AG04450 (cell line): ENCODE results near the gene SYPL1. TPM values are rescaled to one million over a fixed set of nuclear protein-coding genes. Genes with fewer than 3 reads are reported as not detected.

Source experiments
- CTCF ChIA-PET: fragments of 300-600, 350-600 bp; formaldehyde crosslinking; extraction: SDS; loops from one replicate; lab custom pipeline; 2022; ENCODE audit warnings: antibody characterized with exemption, inconsistent platforms; lab: Charles Lee
- POLR2A ChIA-PET: fragments of 350-600 bp; formaldehyde crosslinking; extraction: SDS; loops from one replicate; lab custom pipeline; 2021; ENCODE audit warnings: antibody characterized with exemption, inconsistent platforms; lab: Yijun Ruan, JAX
- DNase-seq: peaks from one replicate; pipeline ENCODE4 v3.0.0-alpha.2; 2011; ENCODE audit warnings: low read depth, low spot score
- H3K27ac ChIP-seq: one replicate; pipeline ENCODE4 v1.5.1; 2012; ENCODE audit warnings: low read depth, low read length, control low read depth
- H3K27me3 ChIP-seq: one replicate; pipeline ENCODE4 v1.6.0; 2012; ENCODE audit warnings: low read length; ENCODE audit not compliant: control insufficient read depth, insufficient read depth
- H3K4me3 ChIP-seq: 2 replicates; pipeline ENCODE4 v1.5.1; 2011; ENCODE audit warnings: mild to moderate bottlenecking, low read depth, low read length, control low read depth
- H3K9me3 ChIP-seq: 2 replicates; pipeline ENCODE4 v1.5.1; 2012; ENCODE audit warnings: low read length; ENCODE audit not compliant: control insufficient read depth, insufficient read depth
- polyA plus RNA-seq: library from polyadenylated mRNA; depleted of rRNA; stranded (reverse); fragments of >200 nt; gene quantifications from 2 replicates; pipeline ENCODE4 v1.2.3, GENCODE V29; 2011
- TF ChIP-seq, protein P1 (sequence below): IDR thresholded peaks from 2 replicates; pipeline ENCODE4 v1.5.1; 2011; ENCODE audit warnings: low read depth, low read length, control low read depth, inconsistent platforms

Gene SYPL1
- polyA plus RNA-seq, 1 experiment = 84.7 TPM

DNA sequence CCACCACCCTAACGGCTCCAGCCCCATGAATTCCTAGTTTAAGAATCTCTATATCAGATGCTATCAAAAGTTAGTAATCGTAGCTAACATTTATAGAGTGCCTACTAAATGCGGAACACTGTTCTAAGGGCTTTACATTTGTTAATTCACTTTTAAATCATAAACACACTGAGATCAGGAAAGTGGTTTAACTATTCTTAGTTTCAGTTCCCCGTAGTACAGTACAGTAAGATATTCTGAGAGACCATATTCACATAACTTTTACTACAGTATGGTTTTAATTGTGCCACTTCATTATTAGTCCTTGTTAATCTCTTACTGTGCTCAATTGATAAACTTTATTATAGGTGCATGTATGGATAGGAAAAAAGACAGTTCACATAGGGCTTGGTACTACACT lies 22.5 kb downstream of the SYPL1 start:
- no peak for DNase-seq
- Histone ChIP-seq H3K4me3 (no peak overlapping the region), H3K27ac (no peak overlapping the region), H3K27me3 (no peaks in the 10 kb centered on the region), H3K9me3 (no peaks in the 10 kb centered on the region)
- TF ChIP-seq, protein P1, sequence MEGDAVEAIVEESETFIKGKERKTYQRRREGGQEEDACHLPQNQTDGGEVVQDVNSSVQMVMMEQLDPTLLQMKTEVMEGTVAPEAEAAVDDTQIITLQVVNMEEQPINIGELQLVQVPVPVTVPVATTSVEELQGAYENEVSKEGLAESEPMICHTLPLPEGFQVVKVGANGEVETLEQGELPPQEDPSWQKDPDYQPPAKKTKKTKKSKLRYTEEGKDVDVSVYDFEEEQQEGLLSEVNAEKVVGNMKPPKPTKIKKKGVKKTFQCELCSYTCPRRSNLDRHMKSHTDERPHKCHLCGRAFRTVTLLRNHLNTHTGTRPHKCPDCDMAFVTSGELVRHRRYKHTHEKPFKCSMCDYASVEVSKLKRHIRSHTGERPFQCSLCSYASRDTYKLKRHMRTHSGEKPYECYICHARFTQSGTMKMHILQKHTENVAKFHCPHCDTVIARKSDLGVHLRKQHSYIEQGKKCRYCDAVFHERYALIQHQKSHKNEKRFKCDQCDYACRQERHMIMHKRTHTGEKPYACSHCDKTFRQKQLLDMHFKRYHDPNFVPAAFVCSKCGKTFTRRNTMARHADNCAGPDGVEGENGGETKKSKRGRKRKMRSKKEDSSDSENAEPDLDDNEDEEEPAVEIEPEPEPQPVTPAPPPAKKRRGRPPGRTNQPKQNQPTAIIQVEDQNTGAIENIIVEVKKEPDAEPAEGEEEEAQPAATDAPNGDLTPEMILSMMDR = no peak
- CTCF ChIA-PET = interaction anchor here (1.1 kb wide), 1 partner anchor 25 kb away, joined by 4 read pairs; no protein-coding TSS in a partner anchor
- POLR2A ChIA-PET = no interaction called here

DNA sequence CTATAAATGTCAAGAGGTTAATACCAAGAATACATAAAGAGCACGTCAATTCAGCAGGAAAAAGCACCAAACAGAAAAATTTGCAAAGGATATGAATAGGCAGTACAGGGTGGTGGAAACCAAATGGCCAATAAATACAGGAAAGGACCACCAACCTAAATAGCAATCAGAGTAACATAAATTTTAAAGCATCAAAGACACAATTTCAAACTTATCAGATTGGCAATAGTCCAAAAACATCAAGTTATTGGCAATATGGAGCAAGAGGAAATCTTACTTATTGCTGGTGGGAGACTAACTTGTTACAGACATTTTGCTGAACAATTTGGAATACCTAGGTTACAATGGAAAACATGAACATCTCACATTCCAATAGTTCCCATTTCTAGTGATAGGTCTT lies 24.1 kb downstream of the SYPL1 start:
- Histone ChIP-seq H3K27me3 (no peaks in the 10 kb centered on the region), H3K9me3 (no peaks in the 10 kb centered on the region), H3K4me3 (no peak overlapping the region), H3K27ac (no peak overlapping the region)
- no peak for DNase-seq
- ChIA-PET CTCF (no interaction called here), POLR2A (no interaction called here)
- TF ChIP-seq, protein P1 = no peak

DNA sequence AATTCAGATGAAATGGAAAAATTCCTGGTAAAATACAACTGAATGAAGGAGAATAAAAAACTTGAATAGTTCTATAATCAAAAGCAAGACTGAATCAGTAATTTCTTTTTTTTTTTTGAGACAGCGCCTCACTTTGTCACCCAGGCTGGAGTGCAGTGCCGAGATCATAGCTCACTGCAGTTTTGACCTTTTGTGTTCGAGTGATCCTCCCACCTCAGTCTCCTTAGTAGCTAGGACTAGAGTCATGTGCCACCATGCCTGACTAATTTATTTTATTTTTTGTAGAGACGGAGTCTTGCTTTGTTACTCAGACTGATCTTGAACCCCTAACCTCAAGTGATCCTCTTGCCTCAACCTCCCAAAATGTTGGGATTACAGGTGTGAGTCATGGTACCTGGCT lies 26.1 kb downstream of the SYPL1 start:
- Histone ChIP-seq H3K9me3 (no peaks in the 10 kb centered on the region), H3K27ac (no peak overlapping the region), H3K27me3 (no peaks in the 10 kb centered on the region), H3K4me3 (no peak overlapping the region)
- TF ChIP-seq, protein P1 = no peak
- CTCF ChIA-PET = no interaction called here
- POLR2A ChIA-PET = no interaction called here
- no peak for DNase-seq

DNA sequence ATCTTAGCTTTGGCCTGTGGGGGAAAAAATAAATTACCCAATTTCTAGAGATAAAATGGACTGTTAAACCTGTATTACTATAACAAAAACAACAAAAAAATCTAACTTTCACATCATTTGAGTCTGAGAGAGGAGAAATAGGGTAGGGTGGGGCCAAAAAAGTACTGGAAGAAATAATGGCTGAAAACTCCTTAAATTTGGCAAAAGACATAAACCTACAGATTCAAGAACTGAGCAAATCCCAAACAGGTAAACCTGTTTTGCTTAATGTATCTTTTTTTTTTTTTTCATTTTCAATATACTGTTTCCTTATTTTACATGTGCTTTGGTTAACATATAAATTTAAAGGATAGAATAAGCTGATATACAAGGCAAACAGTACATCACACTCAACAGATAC lies 27.1 kb downstream of the SYPL1 start:
- ChIA-PET CTCF (interaction anchor here (1.4 kb wide), 1 partner anchor 378 kb away, joined by 3 read pairs; no protein-coding TSS in a partner anchor), POLR2A (no interaction called here)
- Histone ChIP-seq H3K4me3 (no peak overlapping the region), H3K9me3 (no peaks in the 10 kb centered on the region), H3K27me3 (no peaks in the 10 kb centered on the region), H3K27ac (no peak overlapping the region)
- TF ChIP-seq, protein P1 = no peak
- no peak for DNase-seq

DNA sequence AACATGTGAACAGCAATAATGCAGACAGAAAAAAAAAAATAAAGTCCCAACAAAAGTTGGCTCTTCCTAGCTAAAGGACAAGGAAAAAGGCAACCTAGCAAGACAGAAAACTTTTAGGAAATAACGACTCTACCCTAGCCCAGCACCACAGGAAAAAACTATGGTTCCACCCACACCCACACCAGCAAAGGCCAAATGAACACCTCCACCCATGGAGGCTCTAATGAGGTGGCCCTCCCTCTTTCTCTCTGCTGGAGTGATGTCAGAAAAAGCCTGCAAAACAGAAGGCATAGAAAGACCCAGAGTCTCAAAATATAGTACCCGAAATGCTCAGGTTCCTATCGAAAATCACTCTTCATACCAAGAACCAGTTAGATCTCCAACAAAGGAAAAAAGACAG lies 28.4 kb downstream of the SYPL1 start:
- H3K9me3 ChIP-seq = no peaks in the 10 kb centered on the region
- TF ChIP-seq, protein P1 = no peak
- H3K27ac ChIP-seq = no peak overlapping the region
- DNase-seq = no peak
- ChIA-PET POLR2A (no interaction called here), CTCF (no interaction called here)
- H3K4me3 ChIP-seq = no peak overlapping the region
- no peaks in the 10 kb centered on the region for H3K27me3 ChIP-seq
